KBM-7 (cell line): Measurements from ENCODE around the gene SEMG2.

Source experiments
- DNase-seq: peaks from one replicate; pipeline ENCODE4 v3.0.0-alpha.2; 2015
- in situ Hi-C: fragments of 300-500 bp; cut with MboI; formaldehyde crosslinking; loops from 2 replicates; pipeline ENCODE4 v1.14.3; 2020; ENCODE audit warnings: low sequenced_read_pairs, low pct_unique_long_range_greater_than_20kb, mixed read lengths

SEMG2 gene

DNA sequence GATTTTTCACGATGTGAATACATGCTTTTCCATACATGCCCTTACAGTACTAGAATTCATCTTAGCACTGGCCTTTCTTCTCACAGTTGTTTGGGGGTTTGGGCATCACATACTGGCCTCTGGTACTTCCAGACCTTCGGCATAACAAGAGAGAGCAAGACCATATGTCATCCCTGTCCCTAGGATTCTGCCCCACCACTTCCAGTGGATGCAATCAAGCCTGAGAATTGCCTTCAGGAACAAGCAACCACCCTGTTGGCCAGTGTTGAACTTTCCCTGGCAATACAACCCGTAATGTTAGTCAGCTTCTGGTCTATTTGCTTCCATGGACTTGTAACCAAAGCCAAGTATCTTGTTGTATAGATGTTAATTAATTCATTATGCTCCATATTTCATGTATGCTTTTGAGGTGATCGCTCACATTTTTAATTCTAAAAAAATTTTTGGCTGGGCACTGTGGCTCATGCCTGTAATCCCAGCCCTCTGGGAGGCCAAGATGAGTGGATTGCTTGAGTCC, 48.6 kb downstream of the SEMG2 start:
- in situ Hi-C loops, result no loop called here
- DNase-seq, result no peak
